Caki2 (cell line): ENCODE data around the gene ABHD14A. TPM values are rescaled to one million over a fixed set of nuclear protein-coding genes. Genes with fewer than 3 reads are reported as not detected.
"Not testable (repeated sequence)": the region's sequence is repeated elsewhere in the genome, so short reads cannot be mapped to it uniquely, and the experiment has no call there.

Experiments used
- DNase-seq: peaks from one replicate; pipeline ENCODE4 v3.0.0-alpha.2; 2015; ENCODE audit warnings: low read depth
- in situ Hi-C: cut with HindIII; loops from 2 replicates; pipeline ENCODE4 v1.10.0; 2016; ENCODE audit warnings: low sequenced_read_pairs, low pct_unique_long_range_greater_than_20kb, mixed read lengths
- total RNA-seq: library from RNA; depleted of rRNA; stranded (reverse); fragments of >200 nt; shearing (Covaris generic); gene quantifications from 2 replicates; pipeline ENCODE4 v1.2.3, GENCODE V29; 2014; ENCODE audit warnings: low replicate concordance; rRNA removed

ABHD14A gene
- total RNA-seq: 11.9 and 12.8 TPM in 2 replicates

DNA sequence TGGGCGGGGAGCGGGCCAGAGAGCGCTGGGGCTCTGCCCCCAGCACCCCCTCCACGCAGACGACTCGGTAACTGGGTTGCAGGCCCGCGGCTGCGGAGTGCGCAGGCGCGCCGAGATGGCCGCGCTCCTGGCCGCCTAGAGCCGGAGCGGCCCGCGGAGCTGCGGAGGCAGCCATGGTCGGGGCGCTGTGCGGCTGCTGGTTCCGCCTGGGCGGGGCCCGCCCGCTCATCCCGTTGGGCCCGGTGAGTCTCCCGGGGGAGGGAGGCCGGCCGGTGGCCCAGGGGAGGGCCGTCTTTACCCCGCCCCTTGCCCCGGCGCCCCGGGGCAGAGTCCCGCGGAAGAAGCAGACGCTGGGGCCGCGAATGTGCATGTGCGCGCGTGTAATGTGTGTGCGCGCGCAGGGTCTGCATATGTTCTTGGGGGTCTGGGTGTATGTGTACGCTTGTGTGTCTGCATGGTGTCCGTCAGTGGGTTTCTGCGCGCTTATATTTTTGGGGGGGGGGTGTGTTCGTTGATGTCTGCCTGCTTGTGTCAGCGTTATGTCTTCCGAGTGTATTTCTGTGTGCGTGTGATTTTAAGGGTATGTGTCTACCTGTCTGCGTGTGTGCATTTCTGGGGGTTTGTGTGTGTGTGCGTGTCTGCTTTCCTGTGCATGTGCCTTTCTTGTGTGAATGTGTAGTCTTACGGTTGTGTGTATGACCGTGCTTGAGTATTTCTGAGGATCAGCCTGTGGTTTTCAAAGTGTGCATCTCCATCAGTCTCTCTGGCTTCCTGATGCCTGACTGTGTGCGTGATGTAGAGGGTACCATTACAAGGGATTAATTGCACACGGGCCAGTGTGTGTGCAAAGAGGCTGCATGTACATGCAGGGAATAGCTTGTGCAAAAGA is at the start of gene ABHD14A:
ABHD14A (plus strand) TSS at position 102 of the 889 bp plus-strand sequence; CDS start at position 174, 72 bp downstream.
- in situ Hi-C loops: no loop called here
- peak; percentile 59 for DNase-seq

DNA sequence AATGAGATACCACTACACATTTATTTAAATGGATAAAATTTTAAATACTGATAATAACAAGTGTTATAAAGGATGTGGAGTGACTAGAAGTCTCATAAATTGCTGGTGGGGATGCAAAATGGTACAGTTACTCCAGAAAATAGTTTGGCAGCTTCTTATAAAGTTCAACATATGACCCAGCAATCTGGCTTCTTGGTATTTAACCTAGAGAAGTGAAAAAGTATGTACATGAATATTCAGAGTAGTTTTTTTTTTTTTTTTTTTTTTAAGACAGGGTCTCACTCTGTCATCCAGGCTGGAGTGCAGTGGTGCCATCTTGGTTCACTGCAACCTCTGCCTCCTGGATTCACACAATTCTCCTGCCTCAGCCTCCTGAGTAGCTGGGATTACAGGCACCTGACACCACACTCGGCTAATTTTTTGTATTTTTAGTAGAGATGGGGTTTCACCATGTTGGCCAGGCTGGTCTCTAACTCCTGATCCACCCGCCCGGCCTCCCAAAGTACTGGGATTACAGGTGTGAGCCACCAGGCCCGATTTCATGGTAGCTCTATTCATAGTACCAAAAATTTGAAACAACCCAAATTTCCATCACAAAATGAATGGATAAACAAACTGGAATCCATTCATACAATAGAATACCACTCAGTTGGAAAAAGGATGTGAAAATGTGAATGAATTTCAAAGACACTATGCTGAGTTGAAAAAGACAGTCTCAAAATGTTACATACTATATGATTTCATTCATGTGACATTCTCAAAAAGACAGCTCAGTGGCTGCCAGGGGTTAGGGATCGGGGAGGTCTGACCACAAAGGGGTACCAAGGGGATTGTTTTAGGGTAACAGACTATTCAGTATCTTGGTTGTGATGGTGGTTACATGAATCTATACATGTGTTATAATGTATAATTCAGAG is 47.5 kb upstream of the ABHD14A start:
- DNase-seq: no peak
- in situ Hi-C loops: no loop called here

- DNase-seq: no peak
- in situ Hi-C loops: no loop called here
These were observed 46.4 kb upstream of the ABHD14A start for GRCh38 chr3:51928438-51928837.

DNA sequence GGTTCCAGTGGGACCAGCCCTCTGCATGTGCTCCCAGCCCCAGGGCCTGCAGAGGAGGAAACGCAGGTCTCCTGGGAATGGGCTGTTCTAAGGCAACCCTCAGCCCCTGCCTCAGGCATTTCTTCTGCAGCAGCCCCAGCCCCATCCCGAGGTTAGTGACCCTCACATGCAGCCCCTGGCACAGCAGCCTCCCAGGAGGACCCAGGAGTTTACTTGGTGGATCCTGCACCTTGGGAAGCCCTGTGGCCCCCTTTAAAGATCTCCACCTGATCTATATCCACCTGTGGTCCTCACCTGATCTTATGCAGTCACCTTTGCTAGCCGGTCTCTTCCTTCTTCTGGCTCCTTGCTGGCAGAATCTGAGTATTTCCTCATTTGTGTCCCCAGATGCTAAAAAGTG is 45.9 kb upstream of the ABHD14A start:
- DNase-seq, in situ Hi-C loops: not testable (repeated sequence)

DNA sequence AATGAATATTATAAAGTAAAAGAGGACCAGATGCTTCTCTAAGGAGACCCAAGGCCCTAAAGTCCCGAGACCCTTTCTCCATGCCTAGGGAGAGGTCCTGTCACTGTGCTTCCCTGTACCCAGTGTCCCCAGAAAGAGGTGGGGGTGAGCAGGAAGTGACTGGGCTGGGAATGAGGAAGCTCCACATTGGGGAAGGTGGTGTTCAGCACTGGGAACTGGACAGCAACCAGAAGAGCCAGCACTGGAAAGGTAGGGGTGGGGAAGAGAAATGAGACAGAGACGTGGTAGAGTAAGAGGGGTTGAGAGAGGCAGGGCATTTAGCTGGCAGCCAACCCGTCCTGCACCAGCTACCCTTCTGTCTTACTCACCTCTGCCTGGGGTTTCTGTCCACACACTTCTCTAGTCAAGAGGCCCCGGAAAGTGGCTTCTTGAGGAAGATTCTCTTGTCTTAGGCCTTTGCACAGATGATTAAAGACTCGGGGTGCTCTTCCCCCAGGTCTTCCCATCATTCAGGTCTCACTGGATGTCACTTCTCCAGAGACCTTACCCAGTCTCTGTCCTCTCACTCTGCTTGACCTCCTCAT is 45.4 kb upstream of the ABHD14A start:
- in situ Hi-C loops: no loop called here
- DNase-seq: peak; percentile 33

DNA sequence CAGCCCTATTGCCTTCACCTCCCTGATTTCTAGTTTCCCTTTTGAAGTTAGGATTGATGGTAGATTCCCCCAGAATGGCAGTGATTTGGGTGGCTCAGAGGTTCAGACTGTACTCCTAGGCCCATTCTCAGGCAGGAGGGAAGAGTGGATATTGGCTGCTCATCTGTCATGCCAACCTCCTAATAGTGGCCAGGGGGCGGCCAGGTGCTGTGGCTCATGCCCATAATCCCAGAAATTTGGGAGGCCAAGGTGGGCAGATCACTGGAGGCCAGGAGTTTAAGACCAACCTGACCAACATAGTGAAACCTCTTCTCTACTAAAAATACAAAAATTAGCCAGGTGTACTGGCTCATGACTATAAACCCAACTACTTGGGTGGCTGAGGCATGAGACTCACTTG is 44.4 kb upstream of the ABHD14A start:
- in situ Hi-C loops: no loop called here
- DNase-seq: no peak

DNA sequence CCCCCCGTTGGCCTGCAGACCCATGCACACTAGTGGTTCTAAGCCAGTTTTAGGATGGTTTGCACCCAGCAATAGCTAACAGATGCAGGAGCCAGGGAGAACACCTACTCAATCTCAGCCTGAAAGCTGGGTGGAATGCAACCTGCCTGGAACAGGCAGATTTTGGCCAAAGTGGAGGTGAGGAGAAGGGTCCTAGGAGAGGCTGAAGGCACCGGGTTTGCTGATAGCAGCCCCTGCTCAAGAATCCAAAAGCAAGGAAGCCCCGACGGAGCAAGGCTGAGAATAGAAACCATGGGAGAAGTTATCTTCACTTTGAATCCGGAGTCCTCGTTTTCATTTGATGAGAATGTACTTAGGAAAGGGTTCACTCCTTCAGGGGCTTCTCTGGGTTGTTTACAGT is 43.1 kb upstream of the ABHD14A start:
- in situ Hi-C loops: no loop called here
- DNase-seq: no peak

DNA sequence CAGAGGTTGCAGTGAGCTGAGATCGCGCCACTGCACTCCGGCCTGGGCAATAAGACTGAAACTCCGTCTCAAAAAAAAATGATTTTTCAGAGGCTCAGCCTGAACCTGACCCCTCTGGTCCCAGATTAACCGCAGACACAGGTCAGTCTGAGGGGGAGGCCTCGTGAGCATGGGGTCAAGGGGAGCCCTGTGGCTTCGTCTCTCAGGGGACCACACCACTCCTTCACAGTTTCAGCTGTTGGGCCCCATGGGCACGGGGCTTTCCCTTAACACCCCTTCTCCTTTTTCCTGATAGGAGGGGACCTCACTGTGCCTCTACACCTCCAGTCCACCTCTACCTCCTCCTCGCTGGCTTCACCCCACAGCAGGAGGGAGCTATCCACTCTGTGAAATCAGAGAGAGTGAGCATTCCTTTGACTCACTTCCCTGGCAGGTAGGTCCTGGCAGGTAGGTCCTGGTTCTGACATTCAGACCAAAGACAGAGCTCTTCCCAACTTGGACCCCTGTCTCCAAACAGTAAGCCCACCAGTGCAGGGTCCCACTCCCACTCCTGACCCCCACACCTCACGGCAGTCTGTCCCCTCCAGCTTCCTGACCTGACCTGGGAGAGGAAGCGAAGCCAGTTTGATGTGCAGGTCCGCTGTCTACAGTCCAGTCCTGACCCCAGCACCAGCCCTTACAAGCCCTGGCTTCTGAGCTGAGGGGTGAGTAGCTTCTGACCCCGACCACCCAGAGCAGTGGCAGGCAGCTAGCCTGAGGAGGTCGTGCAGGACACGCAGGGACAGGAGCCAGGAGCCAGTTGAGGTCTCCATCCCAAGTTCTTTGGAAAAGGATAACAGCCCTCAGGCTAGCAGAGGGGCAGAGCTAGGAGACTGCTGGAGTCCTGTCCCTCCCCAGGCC is 42.1 kb upstream of the ABHD14A start:
- no peak for DNase-seq
- in situ Hi-C loops: no loop called here

- in situ Hi-C loops: no loop called here
These were observed 41.3 kb upstream of the ABHD14A start for GRCh38 chr3:51933471-51934138.

DNA sequence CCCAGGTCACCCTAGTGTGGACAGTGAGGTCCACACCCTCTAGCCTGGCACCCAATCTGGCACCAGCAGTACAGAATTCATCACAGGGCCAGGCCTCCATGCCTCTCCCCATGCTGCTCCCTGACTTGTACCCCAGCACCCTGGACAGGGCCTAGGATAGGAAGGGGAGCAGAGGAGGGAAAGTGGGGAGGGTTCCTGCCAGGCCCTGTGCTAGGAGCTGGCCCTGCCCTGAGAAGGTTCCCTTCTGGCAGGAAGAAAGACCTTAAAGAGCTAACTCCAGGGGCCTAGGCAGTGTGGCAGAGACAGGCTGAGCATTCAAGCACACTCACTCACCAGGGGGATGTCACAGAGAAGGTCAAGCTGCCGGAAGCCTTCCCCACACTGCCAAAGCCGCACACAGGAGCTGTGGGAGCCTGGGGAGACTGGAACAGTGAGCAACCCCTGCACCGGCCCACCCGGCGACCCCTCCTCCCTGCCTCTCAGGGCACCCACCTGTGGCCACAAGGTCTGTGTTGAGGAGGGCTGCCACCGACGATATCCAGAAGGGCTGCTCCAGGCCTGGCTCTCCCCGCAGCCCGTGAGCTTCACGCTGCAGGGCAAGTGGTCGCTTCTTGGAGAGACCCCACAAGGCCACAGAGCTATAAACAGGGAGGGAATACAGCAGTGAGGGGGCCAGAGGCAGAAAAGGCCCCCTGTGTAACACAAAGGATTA is 40.6 kb upstream of the ABHD14A start:
- no peak for DNase-seq
- in situ Hi-C loops: no loop called here

More at GRCh38 chr3:51933471-51934138, 41.3 kb upstream of the ABHD14A start:
- DNase-seq: no peak

- in situ Hi-C loops: no loop called here
- DNase-seq: no peak
These were observed 39.6 kb upstream of the ABHD14A start for GRCh38 chr3:51934991-51935885.

DNA sequence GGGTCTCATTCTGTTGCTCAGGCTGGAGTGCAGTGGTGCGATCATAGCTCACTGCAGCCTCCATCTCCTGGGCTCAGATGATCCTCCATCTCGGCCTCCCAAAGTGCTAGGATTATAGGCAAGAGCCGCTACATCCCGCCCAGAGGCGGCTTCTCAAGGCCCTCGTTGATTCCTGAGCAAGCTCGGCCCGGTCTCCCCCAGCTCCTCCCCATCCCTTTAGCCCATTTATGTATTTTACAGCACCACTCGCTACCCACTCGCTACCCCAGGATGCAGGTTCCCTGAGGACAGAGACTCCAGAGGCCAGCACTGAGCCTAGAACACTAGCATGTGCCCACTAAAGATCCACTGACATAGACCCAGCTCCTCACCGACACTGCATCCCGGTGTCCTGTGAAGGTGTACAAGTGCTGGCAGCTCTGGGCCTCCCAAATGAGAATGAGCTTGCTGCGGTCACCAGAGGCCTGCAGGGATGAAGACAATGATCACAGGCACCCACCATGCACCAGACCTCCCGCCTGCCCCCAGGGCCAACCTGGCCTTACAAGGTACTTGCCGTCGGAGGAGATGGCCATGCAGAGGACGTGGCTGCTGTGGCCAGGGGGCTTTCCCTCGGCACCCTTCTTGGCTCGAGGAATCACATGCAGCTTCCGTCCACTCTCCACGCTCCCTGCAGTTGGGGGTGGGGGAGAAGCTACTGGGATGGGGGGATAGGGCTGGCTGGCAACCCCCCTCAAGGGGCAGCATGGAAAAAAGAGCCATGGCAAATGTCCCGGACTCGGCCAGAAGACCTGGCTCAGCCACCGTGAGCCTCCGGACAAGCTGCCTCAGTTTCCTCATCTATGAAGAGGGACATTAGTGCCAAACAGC is 38.7 kb upstream of the ABHD14A start:
- DNase-seq: no peak
- in situ Hi-C loops: no loop called here

DNA sequence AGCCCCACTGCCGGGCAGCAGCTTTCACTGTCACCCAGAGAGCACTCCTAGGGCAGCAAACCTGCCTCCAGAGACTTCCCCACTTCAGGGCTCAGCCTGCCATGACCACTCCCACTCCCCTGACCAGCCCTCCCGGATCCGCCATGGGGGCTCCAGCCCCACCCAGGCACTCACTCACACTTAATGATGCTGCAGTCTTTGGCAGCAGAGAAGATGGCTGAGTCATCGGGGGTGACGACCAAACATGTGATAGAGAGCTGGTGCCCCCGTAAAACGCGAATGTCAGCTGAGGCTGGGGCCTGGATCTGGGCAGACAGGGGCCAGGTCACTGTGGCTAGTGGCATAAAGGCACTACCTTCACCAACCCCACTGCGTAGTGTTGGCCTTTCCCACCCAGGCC is 37.9 kb upstream of the ABHD14A start:
- DNase-seq: no peak
- in situ Hi-C loops: no loop called here

- in situ Hi-C loops: no loop called here
- DNase-seq: no peak
These were observed 37.0 kb upstream of the ABHD14A start for GRCh38 chr3:51937611-51938450.
